CD14-positive monocyte (primary cell): ENCODE measurements around the gene SCUBE1. TPM values are rescaled to one million over a fixed set of nuclear protein-coding genes. Genes with fewer than 3 reads are reported as not detected.

Experiments
- DNase-seq, 3 donors: peaks; one replicate each; pipeline ENCODE4 v3.0.0-alpha.2; 2011 to 2022
- H2AFZ ChIP-seq: 2 replicates; pipeline ENCODE4 v1.6.0; 2012; ENCODE audit warnings: mild to moderate bottlenecking, low read depth, low read length, inconsistent platforms; ENCODE audit not compliant: insufficient read depth, poor library complexity, severe bottlenecking
- H3K27ac ChIP-seq, 2 donors: 1 replicate in 1 of 2; 2 replicates in 1 of 2; pipeline ENCODE4 v1.5.1; 2012 to 2013; ENCODE audit warnings: low read length in 2 of 2, control low read depth in 1 of 2, inconsistent platforms in 1 of 2, low read depth in 1 of 2, mild to moderate bottlenecking in 1 of 2
- H3K27me3 ChIP-seq, 2 donors: one replicate each; pipeline versions ENCODE4 v1.6.0 to v1.6.1; 2011 to 2013; ENCODE audit warnings: low read length in 2 of 2; ENCODE audit not compliant: control insufficient read depth in 2 of 2, insufficient read depth in 2 of 2
- H3K36me3 ChIP-seq, 2 donors: replicated peaks in 1 of 2; 1 replicate in 1 of 2; 2 replicates in 1 of 2; pipeline versions ENCODE4 v1.5.1 to v1.6.1; 2012 to 2013; ENCODE audit warnings: low read length in 2 of 2, control low read depth in 1 of 2, inconsistent platforms in 1 of 2, mild to moderate bottlenecking in 1 of 2; ENCODE audit not compliant: insufficient read depth in 2 of 2, control insufficient read depth in 1 of 2
- H3K4me1 ChIP-seq, 2 donors: 1 replicate in 1 of 2; 2 replicates in 1 of 2; pipeline versions ENCODE4 v1.5.1 to v1.6.1; 2012 to 2013; ENCODE audit warnings: low read length in 2 of 2, control low read depth in 1 of 2, inconsistent platforms in 1 of 2, mild to moderate bottlenecking in 1 of 2, moderate library complexity in 1 of 2; ENCODE audit not compliant: insufficient read depth in 2 of 2, control insufficient read depth in 1 of 2
- H3K4me2 ChIP-seq: replicated peaks from 2 replicates; pipeline ENCODE3; 2012; ENCODE audit warnings: low read length, moderate library complexity, mild to moderate bottlenecking; ENCODE audit not compliant: poor library complexity, severe bottlenecking; ENCODE audit errors: extremely low read depth
- H3K4me3 ChIP-seq, 3 experiments: fragments of 200-600 bp in 1 of 3; sonication (generic) in 1 of 3; replicated peaks in 1 of 3; 1 replicate in 2 of 3; 2 replicates in 1 of 3; pipeline ENCODE4 v1.5.1; 2011 to 2013; ENCODE audit warnings: low read length in 3 of 3, mild to moderate bottlenecking in 3 of 3, control low read depth in 2 of 3, low read depth in 2 of 3, inconsistent platforms in 1 of 3, moderate library complexity in 1 of 3
- H3K79me2 ChIP-seq: 2 replicates; pipeline ENCODE4 v1.6.0; 2012; ENCODE audit warnings: mild to moderate bottlenecking, control low read depth, inconsistent platforms, low read length, moderate library complexity; ENCODE audit not compliant: insufficient read depth
- H3K9ac ChIP-seq: 2 replicates; pipeline ENCODE4 v1.6.0; 2017; ENCODE audit warnings: low read length, mild to moderate bottlenecking; ENCODE audit not compliant: insufficient read depth, poor library complexity, severe bottlenecking
- H3K9me3 ChIP-seq, 2 donors: replicated peaks in 1 of 2; 1 replicate in 1 of 2; 2 replicates in 1 of 2; pipeline versions ENCODE4 v1.5.1 to v1.6.1; 2012 to 2013; ENCODE audit warnings: low read length in 2 of 2, control low read depth in 1 of 2; ENCODE audit not compliant: control insufficient read depth in 1 of 2, insufficient read depth in 1 of 2
- H4K20me1 ChIP-seq: 2 replicates; pipeline ENCODE4 v1.6.0; 2012; ENCODE audit warnings: mild to moderate bottlenecking, low read length, control low read depth, moderate library complexity; ENCODE audit not compliant: insufficient read depth
- H3K27ac Mint-ChIP-seq, 7 donors: one replicate each; pipeline ENCODE4 v1.8.0; 2020; ENCODE audit warnings: mild to moderate bottlenecking in 7 of 7, mixed read lengths in 7 of 7, moderate library complexity in 6 of 7, inconsistent platforms in 2 of 7
- H3K27me3 Mint-ChIP-seq, 3 donors: one replicate each; pipeline ENCODE4 v1.8.0; 2021 to 2022; ENCODE audit warnings: low read depth in 3 of 3, mild to moderate bottlenecking in 3 of 3, mixed read lengths in 3 of 3, moderate library complexity in 3 of 3, inconsistent platforms in 1 of 3
- H3K36me3 Mint-ChIP-seq, 2 donors: one replicate each; pipeline ENCODE4 v1.8.0; 2020; ENCODE audit warnings: mixed read lengths in 2 of 2, inconsistent platforms in 1 of 2, mild to moderate bottlenecking in 1 of 2
- H3K4me1 Mint-ChIP-seq: one replicate; pipeline ENCODE4 v1.8.0; 2020; ENCODE audit warnings: mild to moderate bottlenecking, mixed read lengths
- H3K4me3 Mint-ChIP-seq, 2 donors: one replicate each; pipeline ENCODE4 v1.8.0; 2020; ENCODE audit warnings: mild to moderate bottlenecking in 2 of 2, mixed read lengths in 2 of 2, moderate library complexity in 1 of 2
- H3K9me3 Mint-ChIP-seq, 7 donors: one replicate each; pipeline ENCODE4 v1.8.0; 2020 to 2022; ENCODE audit warnings: mixed read lengths in 7 of 7, mild to moderate bottlenecking in 6 of 7, moderate library complexity in 6 of 7, inconsistent platforms in 2 of 7
- CTCF ChIP-seq: fragments of 200-600 bp; IDR thresholded peaks from one replicate; pipeline ENCODE4 v1.8.0; 2022; ENCODE audit warnings: antibody characterized with exemption, mild to moderate bottlenecking
- WGBS: methylation state at CpG from one replicate; pipeline ENCODE4 v1.1.5; 2013; ENCODE audit warnings: missing lambda C conversion rate; ENCODE audit not compliant: insufficient coverage; 5-methylcytosine and 5-hydroxymethylcytosine counted together
- intact Hi-C, 2 donors: fragments of 100-400 bp; cut with micrococcal nuclease; formaldehyde crosslinking; loops; one replicate each; pipeline versions ENCODE4 v1.15.0 to v1.15.1; 2023
- polyA plus RNA-seq, 3 donors: library from polyadenylated mRNA; depleted of rRNA in 1 of 3; unstranded in 2 of 3; stranded (reverse) in 1 of 3; fragments of 300-500 nt in 2 of 3; fragments of >200 nt in 1 of 3; fragmentation: Illumina TruSeq in 2 of 3; gene quantifications; 1 replicate in 2 of 3; 2 replicates in 1 of 3; pipeline ENCODE4 v1.2.3, GENCODE V29; 2012 to 2021

The SCUBE1 gene
- polyA plus RNA-seq, 3 donors = 0.20 to 0.32 (median 0.26) TPM

- H3K9ac ChIP-seq = peak within 1 kb of the TSS; percentile 82
- intact Hi-C loops = loop anchor here in 1 of 2 donors (5.0 kb wide), 1 partner anchor 34 kb away; the partner anchor contains the start of gene TSPO
- peak within 1 kb of the TSS; percentile 93 to 96 for H3K27ac ChIP-seq
- 2% methylated on average over 58 of the region's 87 CpGs for WGBS
- peaks cover 10 to 15% of the 10 kb centered on the region in 2 donors for H3K36me3 ChIP-seq
- H3K27ac Mint-ChIP-seq = peak within 1 kb of the TSS; percentile 91 to 97 (median 95)
- peaks cover 19 to 27% of the 10 kb centered on the region in 2 donors for H3K4me1 ChIP-seq
- peaks cover 0 to 6% of the 10 kb centered on the region in 2 donors for H3K9me3 ChIP-seq
- H3K36me3 Mint-ChIP-seq = peaks cover 11 to 13% of the 10 kb centered on the region in 2 donors
- H3K4me1 Mint-ChIP-seq = peaks cover 27% of the 10 kb centered on the region
- H3K4me2 ChIP-seq = peak within 1 kb of the TSS; percentile 93
- no peaks in the 10 kb centered on the region for H3K27me3 ChIP-seq
- peaks cover 19% of the 10 kb centered on the region for H3K79me2 ChIP-seq
- DNase-seq = peak; percentile 18 to 66 (median 49)
- TF ChIP-seq CTCF = no peak
- peaks cover 0 to 12% (median 7%) of the 10 kb centered on the region in 7 donors for H3K9me3 Mint-ChIP-seq
- peak within 1 kb of the TSS; percentile 76 to 84 for H3K4me3 Mint-ChIP-seq
- peaks cover 3 to 4% (median 3%) of the 10 kb centered on the region in 3 donors for H3K27me3 Mint-ChIP-seq
- peak within 1 kb of the TSS; percentile 60 to 80 (median 66) for H3K4me3 ChIP-seq
- H4K20me1 ChIP-seq = no peaks in the 10 kb centered on the region
- H2AFZ ChIP-seq = peak within 1 kb of the TSS; percentile 85
Measured at GRCh38 chr22:43186272-43187170, 156.7 kb downstream of the SCUBE1 start, which contains the start of gene TTLL12. Gene TTLL12, minus strand, starts transcription at chr22:43187134. Its CDS starts 65 bp downstream, at chr22:43187069.

- peaks cover 19 to 27% of the 10 kb centered on the region in 2 donors for H3K4me1 ChIP-seq
- H3K4me3 ChIP-seq = peak overlapping the region in 2 of 3 experiments; percentile 60 to 80
- peak overlapping the region in 1 of 2 donors; percentile 75 for H3K27ac ChIP-seq
- peaks cover 0 to under 1% of the 10 kb centered on the region in 2 donors for H3K9me3 ChIP-seq
- no peak for DNase-seq
- peaks cover 10 to 21% of the 10 kb centered on the region in 2 donors for H3K36me3 ChIP-seq
- no peak for TF ChIP-seq CTCF
- H3K27me3 ChIP-seq = no peaks in the 10 kb centered on the region
- peak overlapping the region; percentile 77 for H2AFZ ChIP-seq
- H3K4me1 Mint-ChIP-seq = peaks cover 27% of the 10 kb centered on the region
- no peaks in the 10 kb centered on the region for H4K20me1 ChIP-seq
- H3K9ac ChIP-seq = peak overlapping the region; percentile 73
- peaks cover 0 to 6% (median under 1%) of the 10 kb centered on the region in 7 donors for H3K9me3 Mint-ChIP-seq
- intact Hi-C loops = loop anchor here in 1 of 2 donors (5.0 kb wide), 1 partner anchor 34 kb away; the partner anchor contains the start of gene TSPO
- peaks cover 19% of the 10 kb centered on the region for H3K79me2 ChIP-seq
- H3K4me3 Mint-ChIP-seq = peak overlapping the region; percentile 73 to 74
- peak overlapping the region in 2 of 7 donors; percentile 23 to 41 for H3K27ac Mint-ChIP-seq
- H3K4me2 ChIP-seq = peak overlapping the region; percentile 93
- WGBS = 41% methylated on average over 5 of the region's 12 CpGs
- H3K27me3 Mint-ChIP-seq = peaks cover 0 to 3% (median 3%) of the 10 kb centered on the region in 3 donors
- peaks cover 8 to 17% of the 10 kb centered on the region in 2 donors for H3K36me3 Mint-ChIP-seq
Measured at GRCh38 chr22:43185860-43186261, 157.3 kb downstream of the SCUBE1 start.
